Gastroesophageal sphincter (tissue), 4 donors: Measurements from ENCODE around the gene ZBED2. TPM values are rescaled to one million over a fixed set of nuclear protein-coding genes. Genes with fewer than 3 reads are reported as not detected.

Experiments
- ATAC-seq: fragments of 150-250 bp; one replicate; pipeline ENCODE4 v1.9.1; 2016; ENCODE audit warnings: mild to moderate bottlenecking, moderate library complexity
- H3K27ac ChIP-seq, 4 donors: fragments of 200-600 bp; sonication (generic) in 3 of 4; 1 replicate in 3 of 4; 2 replicates in 1 of 4; pipeline ENCODE4 v1.5.1; 2016 to 2019
- H3K27me3 ChIP-seq: fragments of 200-600 bp; sonication (generic); one replicate; pipeline ENCODE4 v1.5.1; 2019
- H3K36me3 ChIP-seq, 2 donors: fragments of 200-600 bp; sonication (generic); one replicate each; pipeline ENCODE4 v1.5.1; 2019; ENCODE audit warnings: control low read depth in 1 of 2
- H3K4me1 ChIP-seq, 3 donors: fragments of 200-600 bp; sonication (generic); 1 replicate in 2 of 3; 2 replicates in 1 of 3; pipeline ENCODE4 v1.5.1; 2016 to 2019; ENCODE audit warnings: control low read depth in 2 of 3
- H3K4me3 ChIP-seq, 2 donors: fragments of 200-600 bp; sonication (generic); one replicate each; pipeline ENCODE4 v1.5.1; 2019; ENCODE audit warnings: mild to moderate bottlenecking in 1 of 2, moderate library complexity in 1 of 2
- H3K9me3 ChIP-seq, 3 donors: fragments of 200-600 bp; sonication (generic); one replicate each; pipeline ENCODE4 v1.5.1; 2017 to 2019; ENCODE audit warnings: control low read depth in 2 of 3
- CTCF ChIP-seq, 4 experiments: fragments of 200-600 bp in 2 of 4; fragments of 450-650 bp in 2 of 4; sonication (generic) in 1 of 4; IDR thresholded peaks; one replicate each; pipeline ENCODE4 v1.5.1; 2017 to 2019; ENCODE audit warnings: antibody characterized with exemption in 4 of 4, mild to moderate bottlenecking in 2 of 4, moderate library complexity in 2 of 4
- EP300 ChIP-seq: sonication (generic); formaldehyde crosslinking; IDR thresholded peaks from one replicate; pipeline ENCODE4 v1.6.1; 2017; ENCODE audit warnings: antibody characterized with exemption, mild to moderate bottlenecking
- POLR2A ChIP-seq, 2 donors: fragments of 450-650 bp; IDR thresholded peaks; one replicate each; pipeline ENCODE4 v1.6.1; 2017; ENCODE audit warnings: antibody characterized with exemption in 2 of 2, mild to moderate bottlenecking in 2 of 2, moderate library complexity in 1 of 2
- POLR2AphosphoS5 ChIP-seq: sonication (generic); formaldehyde crosslinking; IDR thresholded peaks from one replicate; pipeline ENCODE4 v1.6.1; 2017; ENCODE audit warnings: antibody characterized with exemption
- WGBS, 2 donors: methylation state at CpG; one replicate each; pipeline ENCODE4 v1.1.5; 2018; ENCODE audit warnings: low coverage in 1 of 2; 5-methylcytosine and 5-hydroxymethylcytosine counted together
- total RNA-seq, 4 donors: library from RNA; depleted of rRNA; stranded (reverse); fragments of >200 nt; gene quantifications; one replicate each; pipeline ENCODE4 v1.1.0, GENCODE V29; 2016

The ZBED2 gene
- total RNA-seq, 4 donors from 2014 or later = 0.20 TPM; not detected in 3

GRCh38 chr3:111589303-111590142 lies 5.6 kb downstream of the ZBED2 start:
- H3K27me3 ChIP-seq = no peaks in the 10 kb centered on the region
- ATAC-seq = no peak
- H3K36me3 ChIP-seq = no peaks in the 10 kb centered on the region
- no peak overlapping the region for H3K4me3 ChIP-seq
- no peaks in the 10 kb centered on the region for H3K9me3 ChIP-seq
- H3K4me1 ChIP-seq = no peaks in the 10 kb centered on the region
- no peak for TF ChIP-seq POLR2A (IDR thresholded peaks at IDR 0.05)
- TF ChIP-seq POLR2AphosphoS5 = no peak
- TF ChIP-seq EP300 = no peak
- no peak for TF ChIP-seq CTCF (IDR thresholded peaks at IDR 0.05)
- no peak overlapping the region for H3K27ac ChIP-seq
- 17 to 44% methylated on average over 2 of the region's 2 CpGs for WGBS, 2 donors

DNA sequence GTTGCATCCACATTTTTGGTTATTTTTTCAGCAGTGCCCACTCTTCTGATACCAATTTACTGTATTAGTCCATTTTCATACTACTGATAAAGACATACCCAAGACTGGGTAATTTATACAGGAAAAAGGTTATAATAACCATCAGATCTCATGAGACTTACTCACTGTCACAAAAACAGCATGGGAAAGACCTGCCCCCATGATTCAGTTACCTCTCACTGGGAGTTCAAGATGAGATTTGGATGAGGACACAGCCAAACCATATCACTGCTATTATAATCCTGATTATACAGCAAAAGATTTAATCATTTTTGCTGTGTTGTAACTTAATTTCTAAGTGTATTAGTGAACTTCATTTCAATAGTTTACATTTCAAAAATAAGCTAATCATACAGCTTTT lies 6.6 kb downstream of the ZBED2 start:
- no peak for ATAC-seq
- Histone ChIP-seq H3K36me3 (no peaks in the 10 kb centered on the region), H3K4me3 (no peak overlapping the region), H3K27ac (no peak overlapping the region), H3K9me3 (no peaks in the 10 kb centered on the region), H3K27me3 (no peaks in the 10 kb centered on the region), H3K4me1 (no peaks in the 10 kb centered on the region)
- TF ChIP-seq CTCF (IDR thresholded peaks at IDR 0.05) (no peak), POLR2AphosphoS5 (no peak), EP300 (no peak), POLR2A (IDR thresholded peaks at IDR 0.05) (no peak)

- H3K27ac ChIP-seq = no peak overlapping the region
- no peaks in the 10 kb centered on the region for H3K9me3 ChIP-seq
- no peak overlapping the region for H3K4me3 ChIP-seq
- H3K36me3 ChIP-seq = no peaks in the 10 kb centered on the region
- WGBS, 2 donors = 43 to 56% methylated on average over 1 of the region's 1 CpG
- ATAC-seq = no peak
- H3K4me1 ChIP-seq = no peaks in the 10 kb centered on the region
- TF ChIP-seq POLR2A (IDR thresholded peaks at IDR 0.05) = no peak
- no peak for TF ChIP-seq CTCF (IDR thresholded peaks at IDR 0.05)
- no peak for TF ChIP-seq POLR2AphosphoS5
- TF ChIP-seq EP300 = no peak
- H3K27me3 ChIP-seq = no peaks in the 10 kb centered on the region
Measured at GRCh38 chr3:111585217-111585616, 9.9 kb downstream of the ZBED2 start.

DNA sequence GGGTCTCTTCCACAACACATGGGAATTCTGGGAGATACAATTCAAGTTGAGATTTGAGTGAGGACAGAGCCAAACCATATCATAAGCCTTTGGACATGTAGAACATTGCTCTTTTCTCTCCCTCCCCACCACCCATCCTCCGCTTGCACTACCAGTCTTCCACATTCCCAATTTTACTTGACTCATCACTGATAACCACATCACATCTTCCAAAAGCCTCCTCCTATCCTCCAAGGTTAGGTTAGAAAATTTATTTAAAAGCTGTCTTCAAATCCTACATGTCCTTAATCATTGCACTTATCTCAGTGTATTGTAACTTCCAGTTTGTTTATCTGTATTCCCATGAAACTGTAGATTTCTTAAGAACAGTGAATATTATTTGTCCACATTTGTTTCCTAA lies 10.4 kb downstream of the ZBED2 start:
- no peak for ATAC-seq
- Histone ChIP-seq H3K9me3 (no peaks in the 10 kb centered on the region), H3K27me3 (no peaks in the 10 kb centered on the region), H3K27ac (no peak overlapping the region), H3K4me1 (no peaks in the 10 kb centered on the region), H3K4me3 (no peak overlapping the region), H3K36me3 (no peaks in the 10 kb centered on the region)
- WGBS, 2 donors = 75 to 100% methylated on average over 1 of the region's 1 CpG
- TF ChIP-seq POLR2A (IDR thresholded peaks at IDR 0.05) (no peak), EP300 (no peak), POLR2AphosphoS5 (no peak), CTCF (IDR thresholded peaks at IDR 0.05) (no peak)

- Histone ChIP-seq H3K27ac (no peak overlapping the region), H3K4me3 (no peak overlapping the region), H3K9me3 (no peaks in the 10 kb centered on the region), H3K27me3 (no peaks in the 10 kb centered on the region), H3K36me3 (no peaks in the 10 kb centered on the region), H3K4me1 (no peaks in the 10 kb centered on the region)
- WGBS, 2 donors = 35 to 40% methylated on average over 1 of the region's 1 CpG
- TF ChIP-seq POLR2A (IDR thresholded peaks at IDR 0.05) = no peak
- TF ChIP-seq EP300 = no peak
- TF ChIP-seq POLR2AphosphoS5 = no peak
- TF ChIP-seq CTCF (IDR thresholded peaks at IDR 0.05) = no peak
- ATAC-seq = no peak
Measured at GRCh38 chr3:111582120-111582474, 13.0 kb downstream of the ZBED2 start.
